CD4-positive, alpha-beta T cell treated with Interleukin-10 for 1 hour (primary cell): ENCODE data around the gene TMEFF2.

Source experiments
- DNase-seq: peaks from one replicate; pipeline ENCODE4 v3.0.0-alpha.2; 2020

Gene TMEFF2, protein sequence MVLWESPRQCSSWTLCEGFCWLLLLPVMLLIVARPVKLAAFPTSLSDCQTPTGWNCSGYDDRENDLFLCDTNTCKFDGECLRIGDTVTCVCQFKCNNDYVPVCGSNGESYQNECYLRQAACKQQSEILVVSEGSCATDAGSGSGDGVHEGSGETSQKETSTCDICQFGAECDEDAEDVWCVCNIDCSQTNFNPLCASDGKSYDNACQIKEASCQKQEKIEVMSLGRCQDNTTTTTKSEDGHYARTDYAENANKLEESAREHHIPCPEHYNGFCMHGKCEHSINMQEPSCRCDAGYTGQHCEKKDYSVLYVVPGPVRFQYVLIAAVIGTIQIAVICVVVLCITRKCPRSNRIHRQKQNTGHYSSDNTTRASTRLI

GRCh38 chr2:192194866-192195547 lies at the start of gene TMEFF2:
TMEFF2 (minus strand) TSS chr2:192194933; CDS start chr2:192194524, 409 bp downstream.
- DNase-seq: peak; percentile 33

DNA sequence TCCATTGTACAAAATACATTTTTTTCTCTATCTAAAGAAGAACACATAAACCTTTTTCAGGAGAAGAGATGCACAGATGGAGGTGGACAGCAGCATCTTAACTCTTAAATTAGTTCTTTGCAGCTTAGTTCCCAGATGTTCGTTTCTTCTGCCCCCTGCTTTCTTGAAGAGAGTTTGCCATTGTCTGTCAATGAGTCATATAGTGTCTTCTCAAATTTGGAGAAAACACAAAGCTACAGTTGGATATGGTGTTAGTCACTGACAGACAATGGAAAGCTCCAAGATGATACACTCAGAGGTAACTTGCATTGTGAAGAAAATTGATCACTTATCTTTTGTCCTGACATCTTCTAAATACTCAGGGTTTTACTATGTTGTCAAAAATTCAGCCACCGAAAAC lies 48.8 kb upstream of the TMEFF2 start:
- DNase-seq: no peak

DNA sequence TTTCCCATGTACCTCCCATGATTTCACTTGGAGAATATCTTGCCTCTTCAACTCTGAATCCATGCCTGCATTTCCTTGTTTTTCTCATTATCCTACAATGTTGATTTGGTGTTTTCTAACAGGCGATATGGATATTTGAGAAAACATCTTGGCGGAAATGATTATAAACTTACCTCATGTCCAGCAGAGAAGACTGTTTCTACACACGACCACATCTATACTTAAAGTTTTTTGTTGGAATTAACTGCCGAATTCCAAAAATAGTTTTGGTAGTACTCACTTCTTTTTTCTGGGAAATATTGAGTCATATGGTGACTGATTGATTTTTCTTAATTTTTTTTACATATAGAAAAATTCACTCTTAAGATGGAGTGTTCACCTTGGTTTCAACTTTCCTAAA lies 41.4 kb upstream of the TMEFF2 start:
- DNase-seq: no peak

DNA sequence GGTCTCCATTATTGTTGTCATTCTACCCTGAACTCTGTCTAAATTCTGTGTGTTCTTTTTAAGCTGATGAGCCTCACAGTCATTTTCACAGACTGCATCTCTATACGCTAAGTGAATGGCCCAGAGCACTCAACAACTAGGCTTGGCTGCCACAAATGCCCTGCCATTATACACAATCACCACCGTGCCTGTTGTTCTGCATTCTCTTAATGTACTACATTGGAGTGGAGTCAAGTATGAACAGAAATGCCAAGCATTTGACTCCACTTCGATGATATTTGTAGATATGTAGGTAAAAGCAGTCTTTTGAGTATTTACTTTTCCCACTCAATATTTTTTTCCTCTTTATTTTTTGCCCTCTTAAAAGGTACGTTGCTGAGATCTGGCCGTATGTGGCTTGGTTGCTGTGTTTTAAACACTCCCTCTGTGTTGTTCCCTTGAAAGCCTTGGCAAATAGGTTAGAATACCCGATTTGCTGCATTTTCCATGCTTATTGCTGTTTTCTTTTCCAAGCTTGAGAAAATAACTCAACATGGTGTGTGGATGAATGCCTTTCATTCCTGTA lies 36.2 kb upstream of the TMEFF2 start:
- DNase-seq: no peak

DNA sequence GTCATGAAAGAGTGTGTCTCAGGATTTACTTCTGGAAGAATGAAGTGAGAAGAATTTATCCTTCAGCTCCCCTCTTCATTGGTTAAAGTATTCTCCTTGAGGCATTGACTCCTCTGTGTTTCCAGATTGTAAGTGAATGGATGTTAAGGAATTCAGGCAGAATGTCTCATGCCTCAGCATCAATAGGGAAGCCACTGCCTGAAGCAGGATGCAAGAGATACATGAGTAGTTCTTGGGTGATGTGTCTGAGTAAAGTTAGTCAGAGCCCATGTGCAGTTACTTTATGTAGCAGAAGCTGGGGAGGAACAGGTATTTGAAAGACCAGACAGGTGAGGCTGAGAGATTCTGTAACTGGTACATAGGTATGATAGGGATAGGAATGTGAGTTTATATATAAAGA lies 34.0 kb upstream of the TMEFF2 start:
- DNase-seq: no peak

DNA sequence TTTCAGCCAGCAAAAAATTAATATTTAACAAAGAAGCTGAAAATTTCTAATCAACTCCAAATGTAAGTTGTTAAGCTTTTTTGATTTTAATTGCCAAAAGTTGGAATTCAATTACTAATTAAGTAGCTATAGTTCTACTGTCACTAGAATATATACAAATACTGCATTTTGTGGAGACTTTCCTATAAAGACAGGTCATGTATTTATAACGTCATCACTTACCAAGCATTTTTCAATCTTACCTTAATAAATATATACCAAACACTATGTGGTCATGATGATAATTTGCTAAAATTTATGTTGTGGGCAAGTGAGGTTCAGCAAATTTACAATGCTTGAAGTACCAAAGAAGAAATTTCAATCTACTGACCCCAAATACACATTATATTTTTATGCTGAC lies 24.2 kb upstream of the TMEFF2 start:
- no peak for DNase-seq

GRCh38 chr2:192218377-192218776 lies 23.6 kb upstream of the TMEFF2 start:
- DNase-seq: no peak

DNA sequence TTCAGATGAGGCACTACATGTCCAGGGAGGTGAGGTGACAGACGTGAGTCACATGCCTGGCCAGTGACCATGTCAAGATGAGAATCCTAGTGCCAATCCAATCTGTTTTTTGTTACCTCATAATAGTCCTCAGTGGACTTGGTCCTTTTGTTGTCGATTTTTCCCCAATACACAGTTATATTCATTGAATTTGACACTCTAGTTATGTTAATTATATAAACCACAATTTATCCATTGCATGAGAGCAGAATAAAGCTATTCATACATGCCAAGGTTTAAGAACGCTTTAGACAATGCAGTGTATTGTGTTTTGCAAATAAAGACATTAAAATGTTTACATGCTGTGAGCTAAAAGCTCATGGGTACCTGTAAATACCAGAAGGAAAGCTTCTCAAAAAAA lies 21.6 kb upstream of the TMEFF2 start:
- no peak for DNase-seq

- DNase-seq: no peak
Measured at GRCh38 chr2:192215096-192215877, 20.6 kb upstream of the TMEFF2 start.

GRCh38 chr2:192208848-192209247 lies 14.1 kb upstream of the TMEFF2 start:
- DNase-seq: no peak

- no peak for DNase-seq
Measured at GRCh38 chr2:192206399-192206798, 11.7 kb upstream of the TMEFF2 start.

- DNase-seq: no peak
Measured at GRCh38 chr2:192203876-192204275, 9.1 kb upstream of the TMEFF2 start.

DNA sequence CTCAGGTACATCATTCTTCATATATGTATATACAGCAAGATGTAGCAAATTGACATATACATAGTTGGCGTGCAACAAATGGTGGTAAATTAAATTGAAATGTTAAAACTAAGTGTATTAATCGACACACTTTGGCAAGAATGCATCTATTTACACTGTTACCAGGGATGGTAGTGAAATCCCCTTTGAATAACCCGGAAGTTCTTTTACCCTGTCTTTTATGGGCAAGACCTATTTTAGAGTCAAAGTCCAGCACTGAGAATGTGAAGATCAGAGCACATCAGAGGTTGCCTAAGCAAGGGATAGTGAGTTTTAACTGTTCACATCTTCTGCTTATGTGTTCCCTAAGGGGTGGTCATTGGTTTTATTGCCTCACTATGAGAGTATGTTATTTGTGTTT lies 7.6 kb upstream of the TMEFF2 start:
- DNase-seq: no peak

DNA sequence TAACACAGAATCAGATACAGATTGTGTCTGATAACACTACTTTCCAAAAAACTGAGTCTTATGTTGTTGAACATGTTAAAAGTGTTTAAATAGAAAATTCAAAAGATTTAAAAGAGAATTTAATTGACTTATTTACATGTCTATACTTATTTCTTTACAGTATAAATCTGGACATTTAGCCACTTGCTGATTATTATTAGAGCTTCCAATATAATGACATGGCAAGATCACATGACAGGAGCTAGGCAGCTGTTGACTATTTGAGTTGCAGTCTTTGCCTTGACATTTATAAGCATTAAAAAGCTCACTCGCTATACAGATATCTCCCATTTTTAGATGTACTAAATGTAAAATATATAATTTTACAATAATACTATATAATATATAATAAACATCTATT lies 6.4 kb upstream of the TMEFF2 start:
- no peak for DNase-seq

- no peak for DNase-seq
Measured at GRCh38 chr2:192197357-192197756, 2.6 kb upstream of the TMEFF2 start.

GRCh38 chr2:192196421-192197194 lies 1.9 kb upstream of the TMEFF2 start:
- DNase-seq: no peak

GRCh38 chr2:192195548-192196418 lies 1.1 kb upstream of the TMEFF2 start:
- DNase-seq: no peak

DNA sequence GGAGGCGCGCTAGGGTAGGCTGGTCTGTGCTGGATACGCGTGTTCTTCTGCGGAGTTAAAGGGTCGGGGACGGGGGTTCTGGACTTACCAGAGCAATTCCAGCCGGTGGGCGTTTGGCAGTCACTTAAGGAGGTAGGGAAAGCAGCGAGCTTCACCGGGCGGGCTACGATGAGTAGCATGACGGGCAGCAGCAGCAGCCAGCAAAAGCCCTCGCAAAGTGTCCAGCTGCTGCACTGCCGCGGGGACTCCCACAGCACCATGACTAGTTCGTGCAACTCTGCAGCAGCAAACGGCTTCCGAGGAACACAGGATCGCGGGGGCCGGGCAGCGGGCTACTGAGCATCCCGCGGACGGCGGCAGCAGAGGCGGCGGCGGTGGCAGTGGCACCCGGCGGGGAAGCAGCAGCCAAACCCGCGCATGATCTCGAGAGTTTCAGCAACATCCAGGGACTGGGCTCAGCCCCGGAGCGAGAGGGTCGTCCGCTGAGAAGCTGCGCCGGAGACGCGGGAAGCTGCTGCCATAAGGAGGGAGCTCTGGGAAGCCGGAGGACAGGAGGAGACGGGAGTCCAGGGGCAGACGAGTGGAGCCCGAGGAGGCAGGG lies 368 bp downstream of the TMEFF2 start:
- no peak for DNase-seq

DNA sequence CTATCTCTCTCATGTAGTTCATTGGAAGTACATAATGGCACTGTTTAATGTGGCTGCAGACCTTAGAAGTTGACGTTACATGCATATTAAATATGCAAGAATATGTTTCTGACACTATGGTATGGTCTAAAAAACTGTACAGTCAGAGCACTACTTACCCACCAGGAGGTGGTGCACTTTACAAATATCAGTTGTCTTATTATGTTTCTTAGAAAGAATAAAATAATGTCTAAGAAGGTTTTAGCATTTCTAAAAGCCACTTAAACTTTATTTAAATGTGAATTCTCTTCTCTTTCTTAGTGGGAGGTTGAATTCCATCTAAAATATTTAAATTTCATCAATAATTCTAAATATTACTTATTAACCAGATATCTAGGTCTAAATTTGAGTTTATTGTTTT lies 4.3 kb downstream of the TMEFF2 start:
- no peak for DNase-seq

- no peak for DNase-seq
Measured at GRCh38 chr2:192186806-192187205, 7.9 kb downstream of the TMEFF2 start.

DNA sequence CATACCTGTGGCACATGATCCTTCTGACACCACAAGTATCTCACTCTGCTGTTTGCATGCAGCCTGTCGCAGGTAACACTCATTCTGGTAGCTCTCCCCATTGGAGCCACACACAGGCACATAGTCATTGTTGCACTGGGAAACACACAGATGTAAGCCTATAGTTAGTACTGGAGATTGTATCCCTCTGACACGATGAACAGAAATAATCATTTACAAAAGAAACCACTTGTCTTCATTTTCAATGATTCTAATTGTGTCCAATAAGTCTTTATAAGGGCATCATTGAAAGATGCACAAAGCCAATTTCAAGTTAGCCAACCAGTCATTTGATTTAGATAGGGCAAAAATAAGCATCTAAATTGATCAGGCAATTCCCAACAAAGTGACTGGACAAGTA lies 10.4 kb downstream of the TMEFF2 start:
- no peak for DNase-seq
